RWPE2 (cell line): ENCODE data around the gene BRD4.
A peak's percentile ranks its signal among the peaks of the same experiment; 100 is the strongest.

Experiments
- ATAC-seq: fragments of 200-7000 bp; cut with Tn5 transposase; 3 replicates; pipeline ENCODE4 v1.9.1; 2021; ENCODE audit warnings: low read depth
- DNase-seq: peaks from one replicate; pipeline ENCODE4 v3.0.0-alpha.2; 2020; ENCODE audit warnings: low spot score
- H3K27ac ChIP-seq: fragments of 450-650 bp; 2 replicates; pipeline ENCODE4 v1.5.1; 2017; ENCODE audit warnings: mild to moderate bottlenecking; ENCODE audit not compliant: poor library complexity, severe bottlenecking
- H3K27me3 ChIP-seq: fragments of 250-450 bp; sonication (Bioruptor Pico); 2 replicates; pipeline ENCODE4 v1.5.1; 2021; ENCODE audit warnings: mild to moderate bottlenecking, moderate library complexity; ENCODE audit not compliant: insufficient read depth, poor library complexity, severe bottlenecking
- H3K36me3 ChIP-seq: fragments of 250-450 bp; sonication (Bioruptor Pico); 2 replicates; pipeline ENCODE4 v1.5.1; 2020; ENCODE audit warnings: low read depth, mild to moderate bottlenecking, moderate library complexity
- H3K4me1 ChIP-seq: fragments of 250-450 bp; sonication (Bioruptor Pico); 2 replicates; pipeline ENCODE4 v1.5.1; 2021; ENCODE audit warnings: mild to moderate bottlenecking, moderate library complexity; ENCODE audit not compliant: insufficient read depth, poor library complexity, severe bottlenecking
- H3K4me3 ChIP-seq: fragments of 250-450 bp; sonication (Bioruptor Pico); 2 replicates; pipeline ENCODE4 v1.5.1; 2021; ENCODE audit warnings: mild to moderate bottlenecking, moderate library complexity; ENCODE audit not compliant: severe bottlenecking
- H3K9me3 ChIP-seq: fragments of 250-450 bp; sonication (Bioruptor Pico); 2 replicates; pipeline ENCODE4 v1.5.1; 2021; ENCODE audit warnings: mild to moderate bottlenecking, moderate library complexity; ENCODE audit not compliant: severe bottlenecking
- CTCF ChIP-seq: fragments of 450-650 bp; IDR thresholded peaks from one replicate; pipeline ENCODE4 v1.5.1; 2017; ENCODE audit warnings: mild to moderate bottlenecking, moderate library complexity; ENCODE audit not compliant: poor library complexity, severe bottlenecking

BRD4 gene

GRCh38 chr19:15379083-15379998 is 47.0 kb upstream of the BRD4 start, which contains the start of gene AKAP8:
Gene AKAP8, minus strand, starts transcription at chr19:15379787. Its CDS starts 56 bp downstream, at chr19:15379731.
- peak; percentile 97 for DNase-seq
- peaks cover 10% of the 10 kb centered on the region; the same call in 1 of the 2 replicates for H3K36me3 ChIP-seq
- H3K27me3 ChIP-seq = no peaks in the 10 kb centered on the region

GRCh38 chr19:15378534-15379082 is 46.3 kb upstream of the BRD4 start:
- Histone ChIP-seq H3K27me3 (no peaks in the 10 kb centered on the region), H3K4me1 (peaks cover 7% of the 10 kb centered on the region), H3K36me3 (peaks cover 12% of the 10 kb centered on the region; the same call in 1 of the 2 replicates), H3K4me3 (peak overlapping the region; percentile 72), H3K9me3 (no peaks in the 10 kb centered on the region), H3K27ac (peak overlapping the region; percentile 85)
- DNase-seq (no peak), ATAC-seq (peak; percentile 18; the same call in 1 of the 3 replicates)
- no peak for TF ChIP-seq CTCF

More at GRCh38 chr19:15379083-15379998, 47.0 kb upstream of the BRD4 start, which contains the start of gene AKAP8:
- Histone ChIP-seq H3K4me3 (peak within 1 kb of the TSS; percentile 72), H3K27ac (peak within 1 kb of the TSS; percentile 85), H3K9me3 (no peaks in the 10 kb centered on the region), H3K4me1 (peaks cover 7% of the 10 kb centered on the region)
- peak; percentile 84 for ATAC-seq
- no peak for TF ChIP-seq CTCF

GRCh38 chr19:15374796-15375440 is 42.6 kb upstream of the BRD4 start:
- no peak for TF ChIP-seq CTCF
- H3K27me3 ChIP-seq = no peaks in the 10 kb centered on the region
- H3K4me3 ChIP-seq = no peak overlapping the region
- peaks cover 48% of the 10 kb centered on the region for H3K36me3 ChIP-seq
- ATAC-seq (no peak), DNase-seq (no peak)
- H3K9me3 ChIP-seq = no peaks in the 10 kb centered on the region
- H3K27ac ChIP-seq = no peak overlapping the region
- peaks cover 4% of the 10 kb centered on the region for H3K4me1 ChIP-seq

DNA sequence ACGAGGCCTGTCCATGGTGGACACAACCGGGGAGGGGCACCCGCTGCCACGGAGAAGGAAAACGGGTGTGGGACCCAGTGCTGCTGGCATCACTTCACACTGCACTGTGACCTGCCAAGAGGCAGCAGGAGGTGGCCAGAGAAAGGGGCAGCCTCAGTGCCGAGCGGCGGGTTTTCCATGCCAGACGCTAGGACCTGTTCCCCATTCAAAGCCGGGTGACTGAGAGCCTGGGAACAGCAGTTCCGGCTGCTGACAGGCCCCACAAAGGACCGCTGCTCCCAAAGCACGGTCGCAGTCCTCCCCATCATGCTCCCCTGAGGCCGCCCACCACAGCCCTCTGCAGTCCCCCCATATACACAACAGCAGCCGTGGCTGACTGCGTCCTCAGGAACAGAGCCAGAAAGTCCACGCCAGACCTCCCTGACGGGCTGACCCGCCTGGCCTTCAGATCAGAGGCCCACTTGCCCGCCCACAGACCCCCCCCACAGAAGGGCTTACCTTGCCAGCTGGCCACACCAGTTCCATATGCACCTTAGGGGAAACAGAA is 41.8 kb upstream of the BRD4 start:
- Histone ChIP-seq H3K4me1 (peaks cover 4% of the 10 kb centered on the region), H3K9me3 (no peaks in the 10 kb centered on the region), H3K27ac (no peak overlapping the region), H3K27me3 (no peaks in the 10 kb centered on the region), H3K4me3 (no peak overlapping the region), H3K36me3 (peaks cover 53% of the 10 kb centered on the region)
- no peak for ATAC-seq
- no peak for TF ChIP-seq CTCF
- no peak for DNase-seq
